ENCODE results near the gene ANKRD35.
"Not testable (repeated sequence)": the region's sequence is repeated elsewhere in the genome, so short reads cannot be mapped to it uniquely, and the experiment has no call there.

Gene ANKRD35

DNA sequence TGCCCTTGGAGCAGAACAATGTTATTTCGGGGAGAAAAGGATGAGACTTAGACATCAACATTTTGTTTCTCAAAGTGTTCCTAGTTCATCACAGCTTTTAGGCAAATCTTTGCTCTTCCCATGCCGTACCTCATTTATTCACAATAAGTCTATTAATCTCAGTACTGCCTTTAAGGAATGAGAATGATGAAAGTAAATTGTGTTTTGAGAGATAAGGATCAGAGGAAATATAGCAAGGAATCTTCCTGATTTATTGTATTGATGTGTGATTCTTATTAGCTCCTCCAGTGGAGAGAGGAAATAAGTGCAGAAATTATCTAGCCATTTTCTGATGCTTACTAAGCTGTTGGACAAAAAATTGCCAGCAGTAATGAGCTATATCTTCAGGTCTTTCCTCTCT is 59.6 kb downstream of the ANKRD35 start:
- Mint-ChIP-seq H3K36me3 (peaks cover 46% of the 10 kb centered on the region), H3K27me3 (no peaks in the 10 kb centered on the region), H3K27ac (no peak overlapping the region), H3K4me1 (peaks cover 38% of the 10 kb centered on the region), H3K9me3 (no peaks in the 10 kb centered on the region), H3K4me3 (peak overlapping the region; percentile 96)
- DNase-seq = no peak
- CTCF ChIA-PET = interaction anchor here (0.9 to 6.3 kb wide), 4 partner anchors 12 to 24 kb away, joined by 3 to 59 read pairs (median 4); partner anchors contain the start of gene NUDT17

DNA sequence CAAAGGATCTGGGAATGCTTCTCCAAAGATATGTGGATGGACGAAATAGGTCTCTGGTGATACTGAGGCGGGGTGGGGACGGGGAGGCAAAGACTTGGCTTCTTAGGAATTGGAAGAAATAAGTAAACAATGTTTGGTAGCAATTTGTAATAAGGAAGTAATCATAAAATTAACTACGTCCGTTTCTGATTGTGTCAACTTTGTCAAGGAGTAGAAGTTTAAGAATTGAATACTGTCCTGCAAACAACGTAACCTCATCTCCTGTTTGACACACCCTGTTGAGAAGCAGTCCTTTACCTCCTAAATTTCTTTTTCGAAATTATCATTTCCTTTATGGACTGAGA is 61.2 kb downstream of the ANKRD35 start:
- H3K27me3 Mint-ChIP-seq = no peaks in the 10 kb centered on the region
- peaks cover 39% of the 10 kb centered on the region for H3K4me1 Mint-ChIP-seq
- H3K9me3 Mint-ChIP-seq = no peaks in the 10 kb centered on the region
- no peak for DNase-seq
- H3K4me3 Mint-ChIP-seq = peak overlapping the region; percentile 96
- H3K27ac Mint-ChIP-seq = peak overlapping the region; percentile 96
- CTCF ChIA-PET = interaction anchor here (6.3 kb wide), 1 partner anchor 22 kb away, joined by 59 read pairs; the partner anchor contains the start of gene NUDT17
- peaks cover 34% of the 10 kb centered on the region for H3K36me3 Mint-ChIP-seq

DNA sequence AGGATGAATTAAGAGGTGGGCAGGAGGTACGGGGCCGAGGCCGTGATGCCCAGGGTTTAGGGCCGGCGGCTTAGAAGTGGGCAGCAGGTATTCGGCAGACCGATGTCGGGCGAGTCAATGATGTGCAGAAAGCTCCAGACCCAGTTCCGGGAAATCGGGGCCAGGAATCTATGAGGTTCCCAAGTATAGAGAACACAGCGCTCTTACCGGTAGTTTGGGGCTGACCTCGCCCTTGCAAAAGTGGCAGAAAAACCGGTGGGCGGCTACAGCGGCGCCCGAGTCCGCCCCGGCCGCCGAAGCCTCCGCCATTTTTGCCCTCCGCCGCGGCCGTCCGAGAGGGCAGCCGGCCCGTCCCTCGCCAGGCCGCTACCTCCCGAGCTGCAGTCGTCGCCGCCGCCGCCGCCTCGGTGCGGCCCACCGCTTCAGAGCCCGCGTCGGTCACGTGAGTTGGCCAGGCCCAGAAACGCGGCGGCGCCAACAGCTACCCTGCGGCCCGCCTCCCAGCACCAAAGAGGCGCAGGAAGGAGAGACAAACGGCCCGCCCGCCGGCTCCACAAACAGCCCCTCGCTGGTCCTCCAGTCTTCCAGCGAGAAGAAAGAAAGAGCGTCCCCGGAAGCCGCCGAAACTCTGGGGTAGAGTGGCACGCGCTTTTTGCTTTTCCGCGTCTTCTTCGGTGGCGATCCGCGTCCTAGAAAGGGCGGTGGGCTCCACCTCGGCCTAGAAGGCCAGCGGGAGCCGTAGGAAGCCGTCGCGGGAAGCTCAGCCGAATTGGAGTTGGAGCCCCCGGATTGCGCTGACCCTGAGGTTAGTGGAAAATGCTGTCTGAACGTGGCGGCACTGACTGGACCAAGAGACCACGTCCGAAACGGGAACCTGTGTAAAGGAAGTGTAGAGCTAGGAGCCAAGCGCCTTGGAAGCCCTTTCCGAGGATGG is 61.8 kb downstream of the ANKRD35 start, which contains the start of the genes POLR3C and RNF115:
Gene POLR3C (plus strand): TSS at position 636 of the 934 bp plus-strand sequence. CDS start 1,577 bp downstream, outside the sequence.
Gene RNF115 (minus strand): TSS at position 531 of the 934 bp plus-strand sequence. CDS start 222 bp downstream, at position 309.
- H3K27ac Mint-ChIP-seq = peak within 1 kb of the TSS; percentile 96
- peak within 1 kb of the TSS; percentile 96 for H3K4me3 Mint-ChIP-seq
- peaks cover 32% of the 10 kb centered on the region for H3K36me3 Mint-ChIP-seq
- peak; percentile 94 for DNase-seq
- CTCF ChIA-PET = interaction anchor here (6.3 kb wide), 1 partner anchor 22 kb away, joined by 59 read pairs; the partner anchor contains the start of gene NUDT17
- peaks cover 40% of the 10 kb centered on the region for H3K4me1 Mint-ChIP-seq
- H3K27me3 Mint-ChIP-seq = no peaks in the 10 kb centered on the region
- H3K9me3 Mint-ChIP-seq = no peaks in the 10 kb centered on the region

DNA sequence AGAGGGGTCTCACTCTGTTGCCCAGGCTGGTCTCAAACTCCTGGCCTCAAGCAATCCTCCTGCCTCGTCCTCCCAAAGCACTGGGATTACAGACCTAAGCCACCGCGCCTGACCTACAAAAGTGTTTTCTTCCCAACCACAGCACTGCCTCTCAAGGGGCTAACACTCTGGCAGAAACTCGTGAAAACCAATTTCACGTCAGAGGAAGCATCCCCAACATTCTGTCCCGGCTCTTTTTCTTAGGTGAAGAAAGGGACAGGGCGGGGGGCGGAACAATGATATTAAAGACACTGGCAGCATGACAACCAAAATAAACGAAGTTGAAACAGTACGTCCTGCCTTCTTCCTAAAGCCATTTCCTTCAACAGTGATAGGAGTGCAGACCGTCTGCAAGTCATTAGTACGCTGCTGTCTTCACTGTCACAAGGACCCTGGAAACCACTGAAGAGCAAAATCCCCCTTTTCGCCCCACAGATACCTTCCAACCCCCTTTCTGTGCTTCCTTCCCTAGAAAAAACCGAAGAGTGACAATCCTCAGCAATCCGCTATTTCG is 62.8 kb downstream of the ANKRD35 start:
- DNase-seq, H3K27me3 Mint-ChIP-seq, CTCF ChIA-PET, H3K9me3 Mint-ChIP-seq, H3K27ac Mint-ChIP-seq: not testable (repeated sequence)
- H3K4me3 Mint-ChIP-seq = peak overlapping the region; percentile 46
- H3K4me1 Mint-ChIP-seq = peaks cover 34% of the 10 kb centered on the region
- H3K36me3 Mint-ChIP-seq = peaks cover 23% of the 10 kb centered on the region

DNA sequence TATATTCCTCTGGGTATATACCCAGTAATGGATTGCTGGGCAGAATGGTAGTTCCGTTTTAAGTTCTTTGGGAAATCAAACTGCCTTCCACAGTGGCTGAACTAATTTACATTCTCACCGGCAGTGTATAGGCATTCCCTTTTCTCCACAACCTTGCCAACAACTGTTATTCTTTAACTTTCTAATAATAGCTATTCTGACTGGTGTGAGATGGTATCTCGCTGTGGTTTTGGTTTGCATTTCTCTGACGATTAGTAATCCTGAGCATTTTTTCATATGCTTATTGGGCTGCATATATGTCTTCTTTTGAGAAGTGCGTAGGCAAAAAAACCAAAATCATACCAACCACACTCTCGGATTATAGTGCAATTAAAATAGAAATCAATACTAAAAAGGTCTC is 67.6 kb downstream of the ANKRD35 start:
- H3K4me1 Mint-ChIP-seq, DNase-seq, H3K36me3 Mint-ChIP-seq, H3K4me3 Mint-ChIP-seq, H3K27ac Mint-ChIP-seq, H3K9me3 Mint-ChIP-seq, CTCF ChIA-PET, H3K27me3 Mint-ChIP-seq: not testable (repeated sequence)

Measured in activated naive CD4-positive, alpha-beta T cell treated with anti-CD3 and anti-CD28 coated beads, Interleukin-2, amount 10 ng/mL, durations not matched to agents 7 days and 5 days (primary cell).